Measurements from ENCODE around the gene MAD2L2. TPM values are rescaled to one million over a fixed set of nuclear protein-coding genes. Genes with fewer than 3 reads are reported as not detected.

Gene MAD2L2
- total RNA-seq, 1 experiment from 2014 or later: 93.8 TPM

DNA sequence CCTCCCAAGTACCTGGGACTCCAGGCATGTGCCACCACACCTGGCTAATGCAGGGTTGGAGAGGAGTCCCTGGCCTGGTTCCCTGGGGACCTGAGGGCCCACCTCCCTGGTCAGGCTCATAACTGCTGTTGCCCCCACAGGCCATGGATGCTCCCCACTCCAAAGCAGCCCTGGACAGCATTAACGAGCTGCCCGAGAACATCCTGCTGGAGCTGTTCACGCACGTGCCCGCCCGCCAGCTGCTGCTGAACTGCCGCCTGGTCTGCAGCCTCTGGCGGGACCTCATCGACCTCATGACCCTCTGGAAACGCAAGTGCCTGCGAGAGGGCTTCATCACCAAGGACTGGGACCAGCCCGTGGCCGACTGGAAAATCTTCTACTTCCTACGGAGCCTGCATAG is 12.4 kb downstream of the MAD2L2 start:
- peaks cover 6 to 7% of the 10 kb centered on the region in 2 experiments; a peak in 3 of 4 replicates for H3K36me3 ChIP-seq (ENCODE audit: control insufficient read depth in 1 of 2, insufficient read depth in 2 of 2, low read length in 2 of 2)
- no peak overlapping the region for H3K4me3 ChIP-seq (replicated peaks in 1 of 2; ENCODE audit: low read depth in 1 of 2, low read length in 2 of 2)
- H3K9me3 ChIP-seq (ENCODE audit: control insufficient read depth in 1 of 2, insufficient read depth in 1 of 2, low read depth in 1 of 2, low read length in 2 of 2): no peaks in the 10 kb centered on the region
- no peak overlapping the region for H3K4me2 ChIP-seq (ENCODE audit: low read length)
- ChIA-PET CTCF (no interaction called here), RAD21 (ENCODE audit: low non-redundant PET in 1 of 2, low total read pairs in 2 of 2, uncharacterized antibody in 2 of 2, unreplicated experiment in 2 of 2) (no interaction called here), POLR2A (no interaction called here)
- no TSS peak for BruUV-seq (replicated peaks)
- no peaks in the 10 kb centered on the region for H3K9me2 ChIP-seq (ENCODE audit: insufficient read depth)
- TF ChIP-seq, protein P1, sequence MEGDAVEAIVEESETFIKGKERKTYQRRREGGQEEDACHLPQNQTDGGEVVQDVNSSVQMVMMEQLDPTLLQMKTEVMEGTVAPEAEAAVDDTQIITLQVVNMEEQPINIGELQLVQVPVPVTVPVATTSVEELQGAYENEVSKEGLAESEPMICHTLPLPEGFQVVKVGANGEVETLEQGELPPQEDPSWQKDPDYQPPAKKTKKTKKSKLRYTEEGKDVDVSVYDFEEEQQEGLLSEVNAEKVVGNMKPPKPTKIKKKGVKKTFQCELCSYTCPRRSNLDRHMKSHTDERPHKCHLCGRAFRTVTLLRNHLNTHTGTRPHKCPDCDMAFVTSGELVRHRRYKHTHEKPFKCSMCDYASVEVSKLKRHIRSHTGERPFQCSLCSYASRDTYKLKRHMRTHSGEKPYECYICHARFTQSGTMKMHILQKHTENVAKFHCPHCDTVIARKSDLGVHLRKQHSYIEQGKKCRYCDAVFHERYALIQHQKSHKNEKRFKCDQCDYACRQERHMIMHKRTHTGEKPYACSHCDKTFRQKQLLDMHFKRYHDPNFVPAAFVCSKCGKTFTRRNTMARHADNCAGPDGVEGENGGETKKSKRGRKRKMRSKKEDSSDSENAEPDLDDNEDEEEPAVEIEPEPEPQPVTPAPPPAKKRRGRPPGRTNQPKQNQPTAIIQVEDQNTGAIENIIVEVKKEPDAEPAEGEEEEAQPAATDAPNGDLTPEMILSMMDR (IDR thresholded peaks at IDR 0.05 in 2 of 3, conservative IDR thresholded peaks at IDR 0.05 in 1 of 3; ENCODE audit: borderline replicate concordance in 1 of 3, insufficient read depth in 1 of 3, low read depth in 2 of 3, low read length in 2 of 3): no peak
- peaks cover 2 to 11% of the 10 kb centered on the region in 2 experiments for H3K4me1 ChIP-seq (ENCODE audit: control insufficient read depth in 1 of 2, insufficient read depth in 2 of 2, low read length in 2 of 2)
- no peak overlapping the region for H2AFZ ChIP-seq (ENCODE audit: low read depth, low read length, poor library complexity, severe bottlenecking)
- no peaks in the 10 kb centered on the region for H3K27me3 ChIP-seq (ENCODE audit: insufficient read depth, low read length)
- ATAC-seq (no peak), DNase-seq (ENCODE audit: low read depth, low spot score) (no peak)
- H3K79me2 ChIP-seq (ENCODE audit: insufficient read depth, low read length): 0 out of 2 replicates have a peak, but pooled peaks cover 5% of the 10 kb centered on the region
- no peak overlapping the region for H3K27ac ChIP-seq (ENCODE audit: low read depth, low read length)
- intact Hi-C loops (cut with micrococcal nuclease): no loop called here
- H4K20me1 ChIP-seq (ENCODE audit: insufficient read depth): no peaks in the 10 kb centered on the region
- no peak overlapping the region for H3K9ac ChIP-seq (ENCODE audit: low read length)

GRCh38 chr1:11664336-11665065 is 16.4 kb downstream of the MAD2L2 start:
- Histone ChIP-seq H3K9ac (ENCODE audit: low read length) (peak overlapping the region; percentile 78), H3K36me3 (ENCODE audit: control insufficient read depth in 1 of 2, insufficient read depth in 2 of 2, low read length in 2 of 2) (peaks cover 8 to 13% of the 10 kb centered on the region in 2 experiments; a peak in 2 of 4 replicates), H3K4me1 (ENCODE audit: control insufficient read depth in 1 of 2, insufficient read depth in 2 of 2, low read length in 2 of 2) (peaks cover 9 to 26% of the 10 kb centered on the region in 2 experiments), H3K27ac (ENCODE audit: low read depth, low read length) (peak overlapping the region; percentile 77), H3K27me3 (ENCODE audit: insufficient read depth, low read length) (no peaks in the 10 kb centered on the region), H4K20me1 (ENCODE audit: insufficient read depth) (no peaks in the 10 kb centered on the region), H3K9me2 (ENCODE audit: insufficient read depth) (no peaks in the 10 kb centered on the region), H3K79me2 (ENCODE audit: insufficient read depth, low read length) (0 out of 2 replicates have a peak, but pooled peaks cover 5% of the 10 kb centered on the region), H3K4me3 (replicated peaks in 1 of 2; ENCODE audit: low read depth in 1 of 2, low read length in 2 of 2) (peak overlapping the region; percentile 66 to 79), H2AFZ (ENCODE audit: low read depth, low read length, poor library complexity, severe bottlenecking) (no peak overlapping the region), H3K9me3 (ENCODE audit: control insufficient read depth in 1 of 2, insufficient read depth in 1 of 2, low read depth in 1 of 2, low read length in 2 of 2) (no peaks in the 10 kb centered on the region), H3K4me2 (ENCODE audit: low read length) (peak overlapping the region; percentile 94)
- peak; percentile 53 for ATAC-seq
- no peak for DNase-seq (ENCODE audit: low read depth, low spot score)
- no TSS peak for BruUV-seq (replicated peaks)
- CTCF ChIA-PET: interaction anchor here (0.6 to 3.1 kb wide), 16 partner anchors 10 to 600 kb away, joined by 3 to 23 read pairs (median 4); partner anchors contain the start of genes DRAXIN, FBXO2, FBXO44 and MAD2L2
- RAD21 ChIA-PET (ENCODE audit: low non-redundant PET in 1 of 2, low total read pairs in 2 of 2, uncharacterized antibody in 2 of 2, unreplicated experiment in 2 of 2): interaction anchor here (0.9 to 1.8 kb wide), 5 partner anchors 11 to 55 kb away, joined by 3 to 10 read pairs (median 4); no protein-coding TSS in a partner anchor
- TF ChIP-seq ELF1 (IDR thresholded peaks at IDR 0.05; ENCODE audit: borderline replicate concordance, low read depth): no peak
- no peak for TF ChIP-seq EGR1 (IDR thresholded peaks at IDR 0.05; ENCODE audit: low read depth)
- TF ChIP-seq YY1 (IDR thresholded peaks at IDR 0.05; ENCODE audit: extremely low read depth, insufficient replicate concordance, low read depth, low read length): no peak
- TF ChIP-seq ZFX (IDR thresholded peaks at IDR 0.05): peak; percentile 91
- TF ChIP-seq ZBTB33 (IDR thresholded peaks at IDR 0.05; ENCODE audit: extremely low read depth, insufficient replicate concordance, low read length): no peak
- TF ChIP-seq MAX (IDR thresholded peaks at IDR 0.05): peak; percentile 46; the same call in 1 of the 2 replicates
- TF ChIP-seq POLR2AphosphoS5 (IDR thresholded peaks at IDR 0.05; ENCODE audit: low read depth, low read length): peak; percentile 34; the same call in 1 of the 2 replicates
- no peak for TF ChIP-seq JUND (IDR thresholded peaks at IDR 0.05)
- POLR2A ChIA-PET: interaction anchor here (0.7 to 1.9 kb wide), 11 partner anchors 9 to 245 kb away, joined by 3 to 11 read pairs (median 4); partner anchors contain the start of genes FBXO2 and FBXO44
- intact Hi-C loops (cut with micrococcal nuclease): no loop called here

Data from HCT116 (cell line).